ENCODE data around the gene TNFRSF1A. TPM values are rescaled to one million over a fixed set of nuclear protein-coding genes. Genes with fewer than 3 reads are reported as not detected.

The TNFRSF1A gene
- total RNA-seq, 2 experiments from 2014 or later = 16.3 to 19.2 TPM

GRCh38 chr12:6315704-6316597 lies 25.9 kb downstream of the TNFRSF1A start:
- ChIA-PET POLR2A (no interaction called here), CTCF (no interaction called here)
- Histone ChIP-seq H3K36me3 (ENCODE audit: insufficient read depth, low read length) (no peaks in the 10 kb centered on the region), H3K9me3 (ENCODE audit: control insufficient read depth in 1 of 2, insufficient read depth in 1 of 2, low read length in 2 of 2) (no peaks in the 10 kb centered on the region), H3K27ac (ENCODE audit: low read depth in 1 of 2, low read length in 2 of 2) (no peak overlapping the region), H3K4me1 (ENCODE audit: insufficient read depth, low read length) (peaks cover 25% of the 10 kb centered on the region), H3K27me3 (ENCODE audit: control insufficient read depth in 1 of 2, insufficient read depth in 2 of 2, low read length in 2 of 2) (peaks cover 4 to 5% of the 10 kb centered on the region in 2 experiments), H3K4me3 (ENCODE audit: low read length) (no peak overlapping the region)
- H3K4me3 Mint-ChIP-seq = no peak overlapping the region
- H3K27me3 Mint-ChIP-seq = peaks cover 9% of the 10 kb centered on the region
- TF ChIP-seq, protein P1, sequence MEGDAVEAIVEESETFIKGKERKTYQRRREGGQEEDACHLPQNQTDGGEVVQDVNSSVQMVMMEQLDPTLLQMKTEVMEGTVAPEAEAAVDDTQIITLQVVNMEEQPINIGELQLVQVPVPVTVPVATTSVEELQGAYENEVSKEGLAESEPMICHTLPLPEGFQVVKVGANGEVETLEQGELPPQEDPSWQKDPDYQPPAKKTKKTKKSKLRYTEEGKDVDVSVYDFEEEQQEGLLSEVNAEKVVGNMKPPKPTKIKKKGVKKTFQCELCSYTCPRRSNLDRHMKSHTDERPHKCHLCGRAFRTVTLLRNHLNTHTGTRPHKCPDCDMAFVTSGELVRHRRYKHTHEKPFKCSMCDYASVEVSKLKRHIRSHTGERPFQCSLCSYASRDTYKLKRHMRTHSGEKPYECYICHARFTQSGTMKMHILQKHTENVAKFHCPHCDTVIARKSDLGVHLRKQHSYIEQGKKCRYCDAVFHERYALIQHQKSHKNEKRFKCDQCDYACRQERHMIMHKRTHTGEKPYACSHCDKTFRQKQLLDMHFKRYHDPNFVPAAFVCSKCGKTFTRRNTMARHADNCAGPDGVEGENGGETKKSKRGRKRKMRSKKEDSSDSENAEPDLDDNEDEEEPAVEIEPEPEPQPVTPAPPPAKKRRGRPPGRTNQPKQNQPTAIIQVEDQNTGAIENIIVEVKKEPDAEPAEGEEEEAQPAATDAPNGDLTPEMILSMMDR (IDR thresholded peaks at IDR 0.05) = no peak
- intact Hi-C loops (cut with DNase I, micrococcal nuclease) = no loop called here
- no peaks in the 10 kb centered on the region for H3K36me3 Mint-ChIP-seq (ENCODE audit: low read depth)
- H3K27ac Mint-ChIP-seq = no peak overlapping the region
- no peaks in the 10 kb centered on the region for H3K9me3 Mint-ChIP-seq
- ATAC-seq (ENCODE audit: poor library complexity) (no peak), DNase-seq (no peak)
- peaks cover 22% of the 10 kb centered on the region for H3K4me1 Mint-ChIP-seq (ENCODE audit: low read depth)

DNA sequence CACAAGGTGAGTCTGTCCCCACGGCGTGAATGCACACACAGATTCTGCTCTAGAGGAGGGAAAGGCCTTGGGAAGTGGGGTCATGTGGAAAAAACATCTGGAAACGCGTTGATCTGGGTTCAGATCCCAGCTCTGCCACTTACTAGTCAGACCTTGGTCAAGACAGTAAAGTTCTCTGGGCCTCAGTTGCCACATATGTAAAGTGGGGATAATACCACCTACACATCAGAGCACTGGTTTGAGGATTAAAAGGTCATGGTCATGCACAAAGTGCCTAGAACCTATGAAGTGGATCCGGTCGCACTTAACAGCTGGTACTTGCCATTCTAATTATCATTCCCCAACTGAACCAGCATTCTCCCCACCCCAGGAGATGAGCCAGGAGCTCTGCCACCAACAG lies 26.7 kb downstream of the TNFRSF1A start:
- POLR2A ChIA-PET = no interaction called here
- peaks cover 22% of the 10 kb centered on the region for H3K4me1 Mint-ChIP-seq (ENCODE audit: low read depth)
- H3K27me3 ChIP-seq (ENCODE audit: control insufficient read depth in 1 of 2, insufficient read depth in 2 of 2, low read length in 2 of 2) = peaks cover 9 to 12% of the 10 kb centered on the region in 2 experiments
- no peak for DNase-seq
- no peak overlapping the region for H3K27ac ChIP-seq (ENCODE audit: low read depth in 1 of 2, low read length in 2 of 2)
- H3K9me3 ChIP-seq (ENCODE audit: control insufficient read depth in 1 of 2, insufficient read depth in 1 of 2, low read length in 2 of 2) = peaks cover 0 to 1% of the 10 kb centered on the region in 2 experiments
- TF ChIP-seq, protein P1 (IDR thresholded peaks at IDR 0.05) = no peak
- no peaks in the 10 kb centered on the region for H3K36me3 ChIP-seq (ENCODE audit: insufficient read depth, low read length)
- no peak for ATAC-seq (ENCODE audit: poor library complexity)
- H3K4me3 ChIP-seq (ENCODE audit: low read length) = no peak overlapping the region
- no peak overlapping the region for H3K27ac Mint-ChIP-seq
- peaks cover 10% of the 10 kb centered on the region for H3K27me3 Mint-ChIP-seq
- CTCF ChIA-PET = no interaction called here
- no peaks in the 10 kb centered on the region for H3K36me3 Mint-ChIP-seq (ENCODE audit: low read depth)
- peaks cover 30% of the 10 kb centered on the region for H3K4me1 ChIP-seq (ENCODE audit: insufficient read depth, low read length)
- H3K4me3 Mint-ChIP-seq = no peak overlapping the region
- H3K9me3 Mint-ChIP-seq = no peaks in the 10 kb centered on the region
- intact Hi-C loops (cut with DNase I, micrococcal nuclease) = no loop called here

DNA sequence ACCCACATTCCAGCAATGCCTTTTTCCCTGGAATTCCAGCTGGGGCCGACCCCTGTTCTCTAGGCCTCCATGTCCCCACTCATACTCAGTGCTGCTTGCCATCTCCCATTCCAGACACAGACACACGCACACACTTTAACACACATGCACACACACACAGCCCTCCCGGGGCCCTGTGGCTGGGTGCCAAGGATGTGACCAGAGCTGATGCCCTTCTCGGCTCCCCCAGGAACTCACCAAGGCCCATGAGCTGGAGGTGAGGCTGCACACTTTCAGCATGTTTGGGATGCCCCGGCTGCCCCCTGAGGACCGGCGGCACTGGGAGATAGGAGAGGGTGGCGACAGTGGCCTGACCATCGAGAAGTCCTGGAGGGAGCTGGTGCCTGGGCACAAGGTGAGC lies 27.1 kb downstream of the TNFRSF1A start:
- no peak overlapping the region for H3K27ac ChIP-seq (ENCODE audit: low read depth in 1 of 2, low read length in 2 of 2)
- Mint-ChIP-seq H3K27me3 (peaks cover 10% of the 10 kb centered on the region), H3K27ac (no peak overlapping the region), H3K4me3 (no peak overlapping the region), H3K36me3 (ENCODE audit: low read depth) (no peaks in the 10 kb centered on the region), H3K9me3 (no peaks in the 10 kb centered on the region), H3K4me1 (ENCODE audit: low read depth) (peaks cover 19% of the 10 kb centered on the region)
- no peak overlapping the region for H3K4me3 ChIP-seq (ENCODE audit: low read length)
- DNase-seq (no peak), ATAC-seq (ENCODE audit: poor library complexity) (no peak)
- peaks cover 0 to 5% of the 10 kb centered on the region in 2 experiments for H3K9me3 ChIP-seq (ENCODE audit: control insufficient read depth in 1 of 2, insufficient read depth in 1 of 2, low read length in 2 of 2)
- TF ChIP-seq, protein P1 (IDR thresholded peaks at IDR 0.05) = no peak
- peaks cover 33% of the 10 kb centered on the region for H3K4me1 ChIP-seq (ENCODE audit: insufficient read depth, low read length)
- peaks cover 13 to 15% of the 10 kb centered on the region in 2 experiments for H3K27me3 ChIP-seq (ENCODE audit: control insufficient read depth in 1 of 2, insufficient read depth in 2 of 2, low read length in 2 of 2)
- ChIA-PET POLR2A (no interaction called here), CTCF (no interaction called here)
- no peaks in the 10 kb centered on the region for H3K36me3 ChIP-seq (ENCODE audit: insufficient read depth, low read length)
- intact Hi-C loops (cut with DNase I, micrococcal nuclease) = no loop called here
